GM12864 (cell line): ENCODE results near the gene SOX6.

Experiments
- DNase-seq: peaks from one replicate; pipeline ENCODE4 v3.0.0-alpha.2; 2011; ENCODE audit warnings: low read depth
- H3K4me3 ChIP-seq: 2 replicates; pipeline ENCODE4 v1.5.1; 2011; ENCODE audit warnings: mild to moderate bottlenecking, low read depth, low read length, control low read depth
- TF ChIP-seq, protein P1 (sequence below): IDR thresholded peaks from 2 replicates; pipeline ENCODE4 v1.5.1; 2011; ENCODE audit warnings: low read depth, mild to moderate bottlenecking, moderate library complexity, low read length, control low read depth, inconsistent platforms; ENCODE audit errors: missing control alignments

SOX6 gene

DNA sequence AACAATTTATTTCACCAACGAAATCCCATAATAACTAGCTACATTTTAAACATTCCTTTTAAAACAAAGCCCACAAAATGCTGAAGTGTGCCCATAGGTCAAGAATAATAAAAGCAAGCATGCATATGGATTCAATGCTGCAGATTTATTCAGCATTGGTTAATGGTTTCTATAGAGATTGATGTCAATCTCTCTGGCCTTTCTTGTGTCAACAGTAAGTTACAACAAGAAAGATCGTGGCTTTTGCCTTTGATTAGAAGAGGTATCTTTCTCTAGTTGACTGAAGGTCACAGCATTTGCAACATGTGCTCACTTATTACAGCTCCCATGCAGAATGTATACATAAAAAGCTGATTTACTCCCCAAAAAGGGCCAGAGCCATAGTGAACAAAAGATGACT lies 1.4 kb upstream of the SOX6 start:
- no peak for DNase-seq
- TF ChIP-seq, protein P1, sequence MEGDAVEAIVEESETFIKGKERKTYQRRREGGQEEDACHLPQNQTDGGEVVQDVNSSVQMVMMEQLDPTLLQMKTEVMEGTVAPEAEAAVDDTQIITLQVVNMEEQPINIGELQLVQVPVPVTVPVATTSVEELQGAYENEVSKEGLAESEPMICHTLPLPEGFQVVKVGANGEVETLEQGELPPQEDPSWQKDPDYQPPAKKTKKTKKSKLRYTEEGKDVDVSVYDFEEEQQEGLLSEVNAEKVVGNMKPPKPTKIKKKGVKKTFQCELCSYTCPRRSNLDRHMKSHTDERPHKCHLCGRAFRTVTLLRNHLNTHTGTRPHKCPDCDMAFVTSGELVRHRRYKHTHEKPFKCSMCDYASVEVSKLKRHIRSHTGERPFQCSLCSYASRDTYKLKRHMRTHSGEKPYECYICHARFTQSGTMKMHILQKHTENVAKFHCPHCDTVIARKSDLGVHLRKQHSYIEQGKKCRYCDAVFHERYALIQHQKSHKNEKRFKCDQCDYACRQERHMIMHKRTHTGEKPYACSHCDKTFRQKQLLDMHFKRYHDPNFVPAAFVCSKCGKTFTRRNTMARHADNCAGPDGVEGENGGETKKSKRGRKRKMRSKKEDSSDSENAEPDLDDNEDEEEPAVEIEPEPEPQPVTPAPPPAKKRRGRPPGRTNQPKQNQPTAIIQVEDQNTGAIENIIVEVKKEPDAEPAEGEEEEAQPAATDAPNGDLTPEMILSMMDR, result no peak
- no peak overlapping the region for H3K4me3 ChIP-seq

DNA sequence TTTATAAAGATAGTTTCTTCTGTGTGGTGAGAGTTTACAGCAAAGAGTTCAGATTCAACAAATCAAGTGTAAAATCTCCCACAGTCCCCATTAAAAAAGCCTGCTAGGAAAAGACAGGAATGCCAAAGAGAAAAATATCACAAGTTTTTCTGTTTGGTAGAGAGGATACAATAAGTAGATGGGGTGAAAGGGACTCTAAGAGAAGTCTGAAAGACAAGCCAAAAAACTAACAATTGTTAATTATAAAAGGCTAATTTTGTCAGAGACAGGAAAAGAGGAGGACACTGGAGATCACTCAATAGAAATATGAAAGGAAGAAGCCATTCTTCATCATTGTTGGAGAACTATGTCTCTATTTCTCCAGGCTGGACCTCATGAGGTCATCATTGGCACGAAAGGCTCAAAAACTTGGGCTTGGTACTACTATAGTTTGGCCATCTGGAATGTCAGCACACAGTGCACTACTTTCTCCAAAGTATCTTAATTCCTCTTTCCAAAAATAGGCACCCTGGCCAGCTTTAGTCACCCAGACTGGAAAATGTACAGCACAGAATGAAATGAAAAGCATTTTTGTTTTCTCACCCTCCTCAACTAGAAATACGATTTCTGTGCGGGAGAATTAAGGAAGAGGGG lies 531 bp upstream of the SOX6 start:
- TF ChIP-seq, protein P1, result no peak
- DNase-seq, result no peak

DNA sequence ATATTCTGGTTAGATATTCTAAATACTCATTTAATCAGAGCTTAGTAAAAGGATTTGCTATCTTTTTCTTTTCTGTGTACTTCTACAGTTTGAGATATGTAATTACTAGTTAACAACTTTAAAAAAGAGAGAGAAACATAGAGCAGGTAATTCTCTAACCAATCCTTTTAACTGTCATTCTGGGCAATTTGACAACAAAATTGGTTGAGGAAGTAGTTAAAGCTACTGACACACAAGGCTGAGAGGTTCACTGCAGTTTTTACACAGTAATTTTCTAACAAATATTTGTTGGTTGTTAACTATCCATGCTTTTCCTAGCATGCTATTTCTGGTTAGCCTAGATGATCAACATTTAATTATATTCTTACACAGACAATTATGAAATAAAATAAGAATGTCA lies 3.6 kb downstream of the SOX6 start:
- TF ChIP-seq, protein P1, result no peak
- no peak for DNase-seq
- no peak overlapping the region for H3K4me3 ChIP-seq

More for the DNA sequence above, 531 bp upstream of the SOX6 start:
- no peak overlapping the region for H3K4me3 ChIP-seq

DNA sequence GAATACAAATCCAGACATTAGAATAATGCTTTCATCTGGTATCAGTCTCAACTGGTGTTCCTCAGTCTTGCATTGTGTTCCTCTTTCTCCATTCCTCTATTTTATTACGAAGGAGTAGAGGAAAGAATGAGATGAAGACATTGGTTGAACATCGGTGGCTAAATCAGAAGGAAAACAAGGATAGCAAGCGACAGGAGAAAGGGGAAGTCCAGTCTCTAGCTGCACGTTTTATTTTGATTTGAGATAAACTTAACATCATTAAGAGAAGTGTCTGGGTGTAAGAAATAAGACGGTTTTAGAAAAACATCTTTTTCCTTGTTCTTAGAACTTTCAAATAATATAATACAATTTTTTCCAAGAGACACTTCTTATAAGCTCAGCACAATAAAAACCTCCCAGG lies 6.2 kb downstream of the SOX6 start:
- TF ChIP-seq, protein P1, result no peak
- no peak for DNase-seq
- H3K4me3 ChIP-seq, result no peak overlapping the region

DNA sequence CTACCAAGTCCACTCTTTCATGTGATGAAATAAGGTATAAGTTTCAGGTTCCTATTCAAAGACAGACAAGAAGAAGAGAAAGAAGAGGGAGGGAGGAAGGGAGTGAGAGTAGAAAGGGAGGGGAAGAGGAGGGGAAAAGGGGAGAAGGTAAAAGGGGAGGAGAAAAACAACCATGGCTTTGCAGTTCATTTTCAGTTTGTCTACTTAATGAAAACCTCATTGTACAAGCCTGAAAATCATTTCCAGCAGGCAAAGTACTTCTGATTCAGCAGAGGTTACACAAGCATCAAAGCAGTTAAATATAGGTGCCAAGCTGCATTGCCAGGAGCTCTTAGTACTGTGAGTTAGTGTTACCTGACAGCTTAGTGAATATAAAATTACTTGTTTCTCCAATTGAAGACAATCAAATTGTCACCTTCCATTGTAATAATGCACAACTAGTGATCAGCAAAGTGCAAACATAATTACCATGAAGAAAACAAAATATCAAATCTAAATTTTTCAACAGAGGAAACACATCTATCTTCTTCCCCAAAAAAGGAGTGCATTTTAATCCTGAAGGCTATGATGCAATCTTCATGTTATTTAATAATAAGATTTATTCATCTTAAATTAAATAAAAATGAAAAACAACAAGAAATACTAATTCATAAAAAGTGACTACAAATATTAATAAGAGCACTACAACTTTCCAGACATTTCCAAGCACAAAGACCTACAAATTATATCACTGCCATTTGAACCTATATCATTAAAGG lies 8.2 kb downstream of the SOX6 start:
- TF ChIP-seq, protein P1, result no peak
- no peak for DNase-seq
- no peak overlapping the region for H3K4me3 ChIP-seq

DNA sequence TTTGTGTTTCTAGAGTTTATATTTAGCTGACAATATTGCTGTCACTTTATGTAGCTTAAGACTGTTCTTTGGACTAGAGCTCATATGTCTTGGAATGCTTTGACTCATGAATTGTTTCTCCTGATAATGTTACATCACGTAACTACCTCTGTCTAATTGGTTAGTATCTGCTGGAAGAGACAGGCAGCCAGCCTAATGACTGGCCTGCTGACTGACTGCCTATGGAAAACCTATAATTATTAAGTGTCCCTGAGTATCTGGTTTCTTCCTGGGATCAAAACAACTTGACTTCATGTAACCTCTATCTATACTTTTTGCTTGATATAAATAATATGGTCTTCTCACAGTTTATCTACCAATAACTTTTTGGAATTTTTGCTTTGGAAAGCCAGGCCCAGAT lies 9.4 kb downstream of the SOX6 start:
- no peak overlapping the region for H3K4me3 ChIP-seq
- TF ChIP-seq, protein P1, result no peak
- no peak for DNase-seq

DNA sequence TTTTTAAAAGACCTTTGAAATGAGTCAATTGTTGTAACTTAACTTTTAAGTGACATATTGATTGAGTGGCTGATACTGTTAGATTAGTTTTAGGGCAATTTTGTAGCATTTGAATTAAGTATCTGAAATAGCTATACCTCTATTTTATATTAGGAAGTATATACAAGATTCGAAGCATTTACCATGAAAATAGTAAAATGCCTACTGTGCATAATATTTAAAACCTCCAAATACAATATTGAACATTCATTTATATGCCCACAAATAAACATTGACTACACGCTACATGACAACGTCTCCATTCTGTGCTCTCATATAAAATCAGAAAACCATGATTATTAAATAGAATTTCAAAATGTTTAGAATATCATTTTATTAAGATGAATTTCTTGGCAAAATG lies 14.5 kb downstream of the SOX6 start:
- TF ChIP-seq, protein P1, result no peak
- no peak overlapping the region for H3K4me3 ChIP-seq
- no peak for DNase-seq
